Measurements from ENCODE around the gene FRAS1. TPM values are rescaled to one million over a fixed set of nuclear protein-coding genes. Genes with fewer than 3 reads are reported as not detected.

FRAS1 gene
- total and polyA plus RNA-seq, 11 donors: 0.57 to 13.4 (median 3.2) TPM

- no peaks in the 10 kb centered on the region for H3K27me3 ChIP-seq
- H3K4me3 ChIP-seq: no peak overlapping the region
- 62 to 87% (median 80%) methylated on average over 2 of the region's 2 CpGs for WGBS, 4 donors
- ATAC-seq (peak; percentile 34 to 93 (median 84)), DNase-seq (peak in 1 of 5 donors; percentile 38)
- peaks cover 0 to 4% (median 0%) of the 10 kb centered on the region in 9 donors for H3K36me3 ChIP-seq
- intact Hi-C loops (cut with DNase I): no loop called here
- H3K4me1 ChIP-seq: peaks cover 3 to 28% (median 13%) of the 10 kb centered on the region in 12 donors
- peak overlapping the region in 7 of 12 donors; percentile 9 to 55 (median 26) for H3K27ac ChIP-seq
- no peaks in the 10 kb centered on the region for H3K9me3 ChIP-seq
- TF ChIP-seq POLR2A (IDR thresholded peaks at IDR 0.05): no peak
- TF ChIP-seq CTCF (IDR thresholded peaks at IDR 0.05): no peak
Measured at GRCh38 chr4:78560296-78560963, 503.3 kb downstream of the FRAS1 start.

GRCh38 chr4:78561677-78562076 lies 504.6 kb downstream of the FRAS1 start:
- intact Hi-C loops (cut with DNase I): no loop called here
- DNase-seq (no peak), ATAC-seq (no peak)
- TF ChIP-seq POLR2A (IDR thresholded peaks at IDR 0.05): no peak
- H3K9me3 ChIP-seq: no peaks in the 10 kb centered on the region
- no peaks in the 10 kb centered on the region for H3K27me3 ChIP-seq
- H3K36me3 ChIP-seq: peaks cover 0 to 4% (median 0%) of the 10 kb centered on the region in 9 donors
- no peak overlapping the region for H3K4me3 ChIP-seq
- peak overlapping the region in 4 of 12 donors; percentile 12 to 56 (median 32) for H3K27ac ChIP-seq
- peaks cover 3 to 38% (median 14%) of the 10 kb centered on the region in 12 donors for H3K4me1 ChIP-seq

- Histone ChIP-seq H3K27ac (no peak overlapping the region), H3K27me3 (no peaks in the 10 kb centered on the region), H3K9me3 (no peaks in the 10 kb centered on the region), H3K4me1 (peaks cover 3 to 43% (median 16%) of the 10 kb centered on the region in 12 donors), H3K4me3 (no peak overlapping the region), H3K36me3 (peaks cover 0 to 4% (median 0%) of the 10 kb centered on the region in 9 donors)
- DNase-seq: no peak
- no peak for ATAC-seq
- WGBS, 4 donors: 80 to 82% (median 81%) methylated on average over 4 of the region's 4 CpGs
- no peak for TF ChIP-seq CTCF (IDR thresholded peaks at IDR 0.05)
- TF ChIP-seq POLR2A (IDR thresholded peaks at IDR 0.05): no peak
- intact Hi-C loops (cut with DNase I): no loop called here
Measured at GRCh38 chr4:78562687-78563086, 505.6 kb downstream of the FRAS1 start.

- WGBS, 4 donors: 87 to 91% (median 88%) methylated on average over 2 of the region's 2 CpGs
- Histone ChIP-seq H3K36me3 (peaks cover 0 to 4% (median 0%) of the 10 kb centered on the region in 9 donors), H3K4me3 (no peak overlapping the region), H3K27me3 (no peaks in the 10 kb centered on the region), H3K27ac (peak overlapping the region in 4 of 12 donors; percentile 21 to 44 (median 32)), H3K4me1 (peaks cover 0 to 47% (median 19%) of the 10 kb centered on the region in 12 donors), H3K9me3 (no peaks in the 10 kb centered on the region)
- no peak for TF ChIP-seq CTCF (IDR thresholded peaks at IDR 0.05)
- TF ChIP-seq POLR2A (IDR thresholded peaks at IDR 0.05): no peak
- intact Hi-C loops (cut with DNase I): no loop called here
- no peak for DNase-seq
- ATAC-seq: peak in 3 of 4 donors; percentile 27 to 65 (median 54)
Measured at GRCh38 chr4:78565971-78566372, 508.8 kb downstream of the FRAS1 start.

Data from heart left ventricle (tissue), 16 donors.